Activated naive CD4-positive, alpha-beta T cell treated with Interleukin-2 at 50 U/mL for 16 hours (primary cell): ENCODE data around the gene CHRNA1.

Source experiments
- DNase-seq: peaks from one replicate; pipeline ENCODE4 v3.0.0-alpha.2; 2020

The CHRNA1 gene

DNA sequence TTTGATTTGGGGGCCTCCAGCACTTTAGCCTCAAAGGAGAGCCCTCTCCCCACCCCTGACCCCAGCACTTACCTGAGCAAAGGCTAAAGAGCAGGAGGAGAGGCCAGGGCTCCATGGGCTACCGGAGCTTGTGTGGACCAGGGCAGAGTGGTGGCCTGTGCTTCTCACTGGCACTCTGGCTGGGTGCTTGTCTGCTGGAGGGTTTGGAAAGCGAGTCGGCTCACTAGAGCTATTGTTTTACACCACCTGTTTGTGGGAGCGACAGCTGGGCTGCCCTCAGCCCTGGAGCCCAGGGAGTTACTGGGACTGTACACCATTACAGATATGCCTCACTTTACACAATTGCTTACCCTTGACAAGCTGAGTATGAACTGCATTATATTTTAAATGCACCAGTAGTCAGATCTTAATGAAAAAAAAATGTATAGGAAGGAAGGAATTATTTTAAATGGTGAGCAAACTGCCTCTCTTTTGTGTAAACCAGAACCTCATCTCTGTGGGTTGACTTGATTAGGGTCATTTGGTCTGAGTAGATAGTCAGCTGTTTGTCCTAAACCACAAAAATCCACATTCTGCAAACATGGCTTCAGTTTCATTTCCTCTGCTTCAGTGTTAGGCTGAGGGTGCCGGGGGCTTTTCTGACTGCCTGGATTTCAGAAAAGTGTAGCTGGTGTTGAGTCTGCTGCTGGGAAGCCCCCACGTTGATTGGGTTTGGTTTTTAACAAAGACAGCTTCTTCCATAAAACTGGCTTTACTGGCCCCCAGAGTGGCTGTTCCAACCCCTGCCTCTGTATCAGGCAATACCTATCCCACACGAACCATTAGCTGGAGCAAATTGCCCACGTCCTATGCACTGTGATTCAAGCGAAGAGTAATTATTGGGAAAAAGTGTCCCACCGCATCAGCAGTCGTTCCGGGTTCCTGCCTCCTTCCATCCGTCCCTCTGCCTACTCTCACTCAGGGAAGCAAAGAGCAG, at the start of gene CHRNA1:
Gene CHRNA1 (minus strand): TSS at position 193 of the 976 bp plus-strand sequence. CDS start 78 bp downstream, at position 115.
- DNase-seq, result no peak

DNA sequence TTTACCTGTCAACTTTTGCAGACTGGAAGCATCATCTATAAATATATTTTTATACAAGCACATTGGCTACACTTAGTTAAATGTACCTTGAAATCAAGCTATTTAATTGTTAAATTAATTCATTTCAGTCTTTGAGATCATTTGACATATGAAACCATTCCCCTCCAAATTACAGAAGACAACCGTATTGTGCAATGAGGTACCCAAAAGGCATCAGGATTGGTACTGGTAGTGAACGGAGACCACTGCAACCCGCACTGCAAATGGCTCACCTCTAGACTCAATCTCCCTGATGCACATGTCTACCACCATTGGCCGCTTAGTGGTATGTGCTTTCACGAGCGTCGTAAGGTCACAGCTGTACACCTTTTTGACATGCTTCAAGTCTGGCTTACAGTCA, 47.8 kb upstream of the CHRNA1 start:
- DNase-seq, result no peak

DNA sequence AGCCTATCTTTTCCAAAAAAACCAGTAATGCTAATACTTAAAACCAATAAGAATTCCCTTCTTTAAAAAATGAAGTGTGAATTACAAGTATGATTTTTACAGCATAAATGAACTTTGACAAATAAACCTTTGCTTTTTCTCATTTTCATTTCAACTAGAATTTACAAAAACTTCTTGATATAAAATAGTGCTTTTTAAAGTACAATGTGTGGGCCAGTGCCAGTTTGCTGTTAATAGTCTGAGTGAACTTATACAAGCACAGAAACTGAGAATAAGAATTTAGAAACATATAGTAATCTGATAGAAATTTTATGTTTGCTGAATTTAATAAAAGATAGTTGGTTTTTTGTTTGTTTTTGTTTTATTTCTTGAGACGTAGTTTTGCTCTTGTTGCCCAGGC, 43.7 kb upstream of the CHRNA1 start:
- DNase-seq, result no peak

DNA sequence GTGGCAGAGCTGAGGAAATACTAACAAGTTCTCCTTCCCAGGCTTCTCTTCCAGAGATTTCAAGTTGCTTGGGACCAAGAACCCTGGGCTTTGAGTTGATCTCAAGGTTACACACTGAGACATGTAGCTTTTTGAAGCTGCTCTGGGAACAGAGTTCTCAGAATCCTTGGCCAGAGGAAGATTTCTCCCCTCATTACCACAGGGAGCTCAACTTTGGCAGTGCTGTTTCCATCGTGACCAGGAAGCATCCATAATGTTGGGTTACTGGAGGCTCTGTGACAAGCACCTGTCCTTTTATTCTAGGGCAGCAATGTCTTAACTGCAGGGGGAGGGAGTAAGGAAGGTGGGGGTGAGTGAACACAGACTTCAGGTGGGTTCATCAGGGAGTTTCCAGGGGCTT, 41.5 kb upstream of the CHRNA1 start:
- no peak for DNase-seq

DNA sequence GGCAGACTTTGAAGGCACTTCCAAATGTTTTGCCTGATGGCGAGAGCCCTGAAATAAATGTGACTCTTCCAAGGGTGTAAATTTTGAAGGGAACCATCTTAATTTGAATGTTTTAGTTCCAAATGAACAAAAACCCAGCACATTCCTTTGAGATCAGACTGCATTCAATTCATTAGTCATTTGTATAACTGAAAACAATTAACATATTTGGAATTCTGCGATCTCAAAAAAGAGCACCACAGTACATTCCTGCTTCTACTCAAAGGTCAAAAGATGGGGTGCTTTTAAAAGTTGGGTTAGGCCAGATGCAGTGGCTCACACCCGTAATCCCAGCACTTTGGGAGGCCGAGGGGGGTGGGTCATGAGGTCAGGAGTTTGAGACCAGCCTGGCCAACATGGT, 38.2 kb upstream of the CHRNA1 start:
- no peak for DNase-seq

DNA sequence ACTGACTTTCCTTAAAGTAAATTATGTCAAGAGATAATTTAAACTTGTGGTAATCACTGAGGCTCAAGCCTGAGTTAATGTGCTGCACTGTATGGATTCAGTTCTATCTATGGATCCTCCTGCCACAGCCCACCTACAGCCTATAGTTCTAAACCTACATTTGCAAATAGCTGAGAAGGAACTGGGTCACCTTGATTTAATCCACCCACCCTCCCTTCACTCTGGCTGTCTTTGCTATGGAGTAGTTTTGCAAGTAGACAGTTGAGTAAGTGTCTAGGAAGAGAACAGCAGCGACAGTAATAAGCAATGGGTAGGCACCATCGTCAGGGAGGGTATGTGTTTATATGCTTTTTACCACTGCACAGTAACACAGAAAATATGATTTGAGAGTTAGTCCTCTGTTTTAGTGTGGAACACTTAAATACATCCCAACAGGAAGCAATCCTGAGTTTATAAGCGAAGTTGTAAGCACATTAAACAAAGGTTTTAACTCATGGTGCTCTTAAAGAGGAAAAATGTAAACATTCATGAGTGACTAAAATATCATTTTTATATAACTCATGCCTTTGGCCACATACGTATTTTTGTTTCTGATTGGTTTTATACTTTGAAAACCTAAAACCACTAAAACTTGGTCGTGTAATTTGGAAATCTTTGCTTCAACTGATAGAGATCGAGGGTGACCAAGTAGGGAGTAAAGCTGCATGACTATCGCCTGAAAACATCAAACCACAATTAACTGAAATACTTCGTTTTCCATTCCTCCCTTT, 36.3 kb upstream of the CHRNA1 start:
- DNase-seq, result no peak

DNA sequence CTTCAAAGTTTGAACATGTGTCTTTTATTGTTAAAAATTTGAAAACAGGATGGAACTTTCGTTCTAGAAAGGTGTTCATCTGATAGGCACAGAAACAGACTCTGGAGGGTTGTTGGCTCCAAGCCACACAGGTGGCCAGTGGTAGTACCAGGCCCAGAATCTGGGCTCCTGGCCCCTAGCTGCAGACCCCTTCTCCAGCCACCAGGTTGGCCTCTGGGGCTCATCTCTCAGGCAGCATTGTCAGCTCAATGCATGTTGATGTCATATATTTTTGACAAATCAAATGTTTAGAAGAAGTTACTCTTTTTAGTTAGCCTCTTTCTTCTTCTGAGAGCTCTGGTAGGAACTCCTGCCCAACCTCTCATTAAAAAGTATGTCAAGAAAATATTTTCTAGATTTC, 34.5 kb upstream of the CHRNA1 start:
- DNase-seq, result no peak

DNA sequence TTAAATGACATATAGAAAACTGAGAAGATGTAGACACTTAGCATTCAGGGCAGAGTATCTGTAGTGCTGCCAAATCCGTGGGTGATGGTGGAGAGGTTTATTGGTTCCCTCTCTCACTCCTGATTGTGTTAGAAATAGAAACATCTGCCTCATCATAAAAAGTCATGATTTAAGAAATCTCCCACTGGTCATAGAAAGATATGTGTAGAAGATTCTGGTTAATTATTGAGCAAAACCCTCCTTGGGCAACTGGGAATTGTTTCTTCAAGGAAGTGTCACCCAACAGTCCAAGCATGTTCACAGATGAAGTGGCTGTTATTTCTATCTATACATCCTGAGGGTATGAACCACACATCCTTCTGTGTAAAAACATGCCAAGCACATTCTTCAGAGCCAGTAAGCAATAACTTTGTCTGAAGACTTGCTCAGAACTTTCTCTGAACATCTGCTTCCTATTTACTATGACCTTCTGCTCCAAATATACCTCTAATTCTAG, 33.6 kb upstream of the CHRNA1 start:
- DNase-seq, result no peak

DNA sequence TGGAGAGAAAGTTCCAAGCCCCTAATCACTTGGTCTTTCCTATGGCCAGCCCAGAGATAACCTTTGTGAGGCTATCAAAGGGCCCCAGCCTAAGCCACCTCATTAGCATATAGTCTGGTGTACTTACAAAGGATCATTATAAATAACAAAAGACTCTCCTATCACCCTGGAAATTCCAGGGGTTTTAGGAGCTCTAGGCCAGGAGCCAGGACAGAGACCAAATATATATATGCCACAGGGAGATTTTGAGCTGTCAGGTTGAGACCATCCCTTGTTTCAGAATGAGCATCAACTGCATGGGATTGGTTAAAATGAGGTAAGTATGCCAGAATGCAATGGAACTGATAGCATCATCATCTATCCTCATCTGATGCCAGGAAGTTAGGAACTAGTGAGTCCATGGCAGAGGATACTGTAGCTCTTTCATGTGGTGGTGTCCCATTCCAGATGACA, 32.1 kb upstream of the CHRNA1 start:
- no peak for DNase-seq

DNA sequence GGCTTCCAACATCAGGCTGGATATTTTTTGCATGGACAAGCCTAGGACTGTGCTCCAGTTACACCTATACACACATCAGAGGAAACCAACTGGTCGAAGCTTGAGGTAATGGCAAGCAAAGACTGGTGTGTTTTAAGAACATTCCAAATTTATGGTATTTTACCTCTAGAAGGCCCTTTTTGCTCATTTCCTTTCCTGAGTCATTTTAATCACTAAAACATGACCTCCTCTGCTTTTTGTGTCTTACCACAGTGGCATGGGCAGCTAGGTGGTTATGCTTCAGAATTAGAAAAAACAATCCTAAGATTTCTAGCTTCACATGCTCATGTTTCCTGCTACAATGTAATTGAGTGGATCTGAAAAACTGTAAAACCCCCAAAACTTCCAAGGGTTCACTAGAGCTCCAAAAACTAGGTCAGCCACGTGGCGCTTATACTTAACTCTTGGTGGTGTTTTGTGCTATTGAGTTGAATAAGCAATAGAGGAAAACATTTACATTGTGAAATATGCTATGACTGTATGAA, 30.6 kb upstream of the CHRNA1 start:
- DNase-seq, result no peak

DNA sequence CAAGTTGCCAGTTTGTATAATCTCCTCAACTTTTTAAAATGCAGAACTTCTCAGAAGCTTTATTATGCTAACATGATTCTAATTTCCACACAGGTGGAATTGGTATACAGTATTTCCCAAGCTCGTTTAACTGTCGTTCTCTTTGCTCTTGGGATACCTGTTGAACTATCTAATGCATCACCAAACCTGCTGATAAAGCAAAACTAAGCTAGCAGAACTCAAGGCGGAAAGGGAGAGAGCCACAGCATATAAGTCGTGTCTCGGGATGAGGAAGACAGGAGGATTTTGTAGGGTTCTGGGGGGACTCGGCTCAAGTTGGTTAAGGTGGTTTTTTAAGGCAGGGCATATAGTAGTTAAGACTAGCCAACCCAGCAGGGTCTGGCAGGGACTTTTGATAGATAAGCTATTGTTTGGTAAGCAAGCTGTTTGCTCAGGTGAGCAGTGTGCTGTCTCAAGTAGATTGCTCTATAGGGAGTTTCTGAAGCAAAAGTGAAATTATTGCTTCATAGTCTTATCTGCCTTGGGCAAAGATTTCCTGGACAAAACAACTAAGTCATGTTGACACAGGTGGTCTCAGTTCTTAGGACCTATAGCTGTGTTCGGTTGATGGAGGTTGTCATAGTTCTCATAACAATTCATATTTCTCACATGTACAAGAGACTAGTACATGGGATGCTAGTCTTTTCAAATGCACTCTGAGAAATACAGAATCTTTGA, 28.2 kb upstream of the CHRNA1 start:
- no peak for DNase-seq

DNA sequence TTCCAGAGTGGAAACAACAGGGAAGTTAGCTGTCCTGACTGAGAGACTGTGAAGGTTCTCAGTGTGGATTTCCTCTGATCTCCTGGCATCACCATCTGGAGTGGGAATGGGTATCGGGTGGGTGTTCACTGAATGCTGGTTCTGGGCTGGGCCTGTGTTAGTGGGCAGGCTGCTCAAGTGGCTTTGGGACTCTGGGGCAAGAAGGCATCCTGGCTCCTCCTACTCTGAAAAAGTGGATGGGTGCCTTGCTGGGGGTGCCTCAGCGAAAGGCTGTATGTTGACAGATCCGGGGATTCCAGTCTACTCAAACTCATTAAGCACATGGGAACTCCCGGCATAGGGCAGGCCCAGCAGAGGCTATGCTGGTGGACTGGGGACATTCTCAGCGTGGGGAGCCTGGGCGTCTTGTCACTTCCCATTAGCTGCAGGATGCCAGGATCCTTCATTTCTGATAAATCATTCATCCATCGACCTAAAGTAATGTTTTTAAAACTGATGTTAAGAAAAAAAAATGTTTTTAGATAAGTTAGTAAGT, 27.5 kb upstream of the CHRNA1 start:
- DNase-seq, result no peak

DNA sequence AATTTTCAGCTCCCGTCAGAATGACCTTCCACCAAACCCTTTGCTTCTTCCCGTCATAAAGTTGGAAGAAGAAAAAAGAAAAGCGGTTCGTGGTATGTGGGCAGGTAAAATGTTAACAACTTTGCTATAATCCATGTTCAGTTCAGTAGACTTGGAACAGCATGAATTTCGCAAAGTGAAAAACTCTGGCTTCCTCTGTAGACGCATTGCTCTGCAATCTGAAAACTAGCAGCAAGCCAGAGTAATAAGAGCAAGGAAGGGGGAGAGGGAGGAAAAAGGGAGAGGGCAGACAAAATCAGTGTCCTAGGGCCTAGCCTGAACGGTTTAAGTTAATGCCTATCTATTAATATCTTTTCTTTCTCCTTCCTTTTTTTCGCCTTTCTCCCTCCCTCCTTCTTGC, 26.7 kb upstream of the CHRNA1 start:
- DNase-seq, result no peak

DNA sequence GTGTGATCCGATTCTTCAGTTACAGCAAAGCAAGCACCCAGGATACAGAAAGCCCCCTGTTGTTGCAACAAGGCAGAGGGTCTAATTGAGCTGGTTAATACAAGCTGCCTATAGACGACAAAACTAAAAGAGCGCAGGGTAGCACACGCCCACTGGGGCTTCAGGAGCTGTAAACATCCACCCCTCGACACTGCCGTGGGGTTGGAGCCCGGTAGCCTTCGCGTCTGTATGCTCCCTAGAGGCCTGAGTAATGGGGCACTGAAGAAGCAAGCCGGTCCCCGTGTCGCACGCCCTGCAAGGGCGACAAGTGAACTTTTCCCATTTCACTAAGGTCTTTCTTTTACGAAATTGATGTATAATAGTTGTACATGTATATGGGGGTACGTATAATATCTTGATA, 24.7 kb upstream of the CHRNA1 start:
- no peak for DNase-seq

DNA sequence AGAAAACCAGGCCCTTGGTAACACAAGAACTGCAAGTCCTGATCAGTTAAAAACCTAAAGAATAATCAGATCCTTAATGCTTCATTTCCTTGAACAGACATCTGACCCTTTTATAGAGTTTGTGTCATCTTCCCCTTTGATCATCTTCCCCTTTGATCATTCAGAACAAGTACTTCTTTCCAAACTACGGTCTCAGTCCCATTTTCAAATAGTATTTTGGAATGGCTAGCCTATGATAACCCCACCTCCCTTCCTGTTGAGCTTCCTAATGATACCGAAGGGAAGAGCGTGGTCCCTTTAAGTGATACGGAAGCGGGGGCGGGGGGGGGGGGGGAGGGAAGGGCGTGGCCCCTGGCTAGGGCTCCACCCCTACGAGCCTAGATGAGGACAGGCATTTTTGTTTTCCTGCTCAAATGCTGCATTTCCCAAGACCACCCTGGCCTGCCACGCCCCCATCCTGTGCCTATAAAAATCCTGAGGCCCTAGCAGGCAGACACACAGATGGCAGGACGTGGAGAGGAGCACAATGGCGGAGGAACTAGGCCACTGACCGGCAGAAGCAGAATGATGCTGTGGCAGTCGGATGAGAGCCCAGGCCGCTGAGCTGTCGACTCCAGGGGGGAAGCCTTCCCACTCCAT, 24.1 kb upstream of the CHRNA1 start:
- DNase-seq, result no peak

DNA sequence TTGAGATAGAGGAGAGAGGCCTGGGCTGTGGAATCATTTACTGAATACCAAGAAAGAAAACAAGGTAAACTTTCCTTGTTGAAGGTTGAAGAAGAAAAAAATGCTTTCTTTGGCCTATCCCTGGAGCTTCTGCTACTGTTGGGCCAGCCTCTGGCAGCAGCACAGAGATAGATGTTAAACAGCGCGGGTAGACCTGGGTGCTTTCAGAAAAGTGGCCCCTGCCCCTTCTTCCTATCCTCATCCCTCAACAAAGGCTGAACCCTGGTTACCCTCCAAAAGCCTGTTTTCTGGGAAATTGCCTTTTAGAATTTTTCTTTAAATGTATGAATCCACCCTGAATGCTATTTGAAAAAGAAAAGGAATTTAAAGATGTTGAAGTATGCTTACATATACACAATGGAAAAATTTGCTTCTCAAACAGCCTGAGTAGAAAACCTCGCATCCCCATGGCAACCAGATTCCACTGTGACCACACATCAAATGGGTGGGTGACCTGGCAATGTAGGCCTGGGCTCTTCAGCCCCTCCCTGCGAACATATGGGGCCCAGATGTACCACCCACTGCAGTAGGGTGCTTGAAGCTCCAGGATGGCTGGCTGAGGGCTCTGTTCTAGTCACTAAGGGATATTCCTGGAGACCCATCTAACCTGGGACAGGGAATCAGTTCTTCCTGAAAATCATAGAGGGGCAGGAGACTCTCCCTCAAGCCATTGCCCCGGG, 23.4 kb upstream of the CHRNA1 start:
- DNase-seq, result no peak

DNA sequence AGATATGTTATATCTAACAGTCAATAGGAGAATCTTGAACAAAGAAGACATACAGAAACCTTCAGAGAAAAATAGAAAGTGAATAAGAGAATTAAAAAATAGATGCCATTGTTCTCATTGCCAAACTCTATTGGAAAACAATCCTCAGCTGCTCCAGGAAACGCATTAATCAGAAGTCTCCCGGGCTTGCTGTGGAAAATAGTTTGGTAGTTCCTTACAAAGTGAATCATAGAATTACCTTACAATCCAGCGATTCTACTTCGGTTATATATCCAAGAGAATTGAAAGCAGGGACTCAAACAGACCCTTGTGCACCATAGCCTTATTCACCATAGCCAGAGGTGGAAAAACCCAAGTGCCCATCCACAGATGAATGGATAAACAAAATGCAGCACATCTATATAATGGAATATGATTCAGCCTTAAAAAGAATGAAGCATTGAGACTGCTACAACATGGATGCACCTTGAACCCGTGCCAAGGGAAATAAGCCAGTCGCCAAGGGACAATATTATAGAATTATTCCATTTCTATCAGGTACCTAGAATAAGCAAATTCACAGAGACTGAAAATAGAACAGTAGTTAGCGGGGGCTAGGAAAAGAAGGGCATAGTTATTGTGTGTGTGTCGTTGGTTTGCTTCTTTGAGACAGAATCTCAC, 21.9 kb upstream of the CHRNA1 start:
- no peak for DNase-seq

DNA sequence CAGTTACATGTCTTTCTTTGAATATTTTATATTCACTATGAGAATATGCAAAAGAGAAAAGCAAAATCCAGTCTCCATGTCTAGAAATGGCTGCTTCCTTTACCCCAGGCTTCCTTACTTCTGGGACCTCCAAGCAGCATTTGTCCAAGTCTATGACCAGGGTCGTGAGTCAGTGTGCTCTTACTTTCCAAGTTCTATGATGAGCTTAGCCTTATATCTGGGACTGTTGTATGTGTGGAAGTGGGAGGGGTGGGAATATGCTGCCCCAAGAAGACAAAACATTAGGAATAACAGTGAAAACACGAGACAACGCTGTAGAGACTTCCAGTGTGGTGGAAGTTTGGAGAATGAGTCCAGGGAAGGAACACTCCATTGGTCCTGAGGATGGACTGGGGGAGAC, 21.2 kb upstream of the CHRNA1 start:
- no peak for DNase-seq

DNA sequence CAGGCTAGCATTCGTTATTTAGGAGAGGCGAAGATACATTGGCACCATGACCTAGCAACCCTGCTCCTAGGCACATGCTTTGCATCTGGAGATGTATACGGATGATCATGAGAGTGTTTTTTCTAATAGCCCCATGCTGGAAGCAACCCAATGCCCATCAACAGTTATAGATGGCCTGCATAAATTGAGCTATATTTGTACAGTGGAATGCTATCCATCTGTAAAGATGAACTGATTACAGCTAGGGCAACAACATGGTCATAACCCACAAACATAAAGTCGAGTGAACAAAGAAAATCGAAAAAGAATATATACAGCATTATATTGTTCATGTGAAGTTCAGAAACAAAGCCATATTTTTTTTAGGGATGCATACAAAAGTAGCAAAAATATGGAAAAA, 20.6 kb upstream of the CHRNA1 start:
- no peak for DNase-seq

DNA sequence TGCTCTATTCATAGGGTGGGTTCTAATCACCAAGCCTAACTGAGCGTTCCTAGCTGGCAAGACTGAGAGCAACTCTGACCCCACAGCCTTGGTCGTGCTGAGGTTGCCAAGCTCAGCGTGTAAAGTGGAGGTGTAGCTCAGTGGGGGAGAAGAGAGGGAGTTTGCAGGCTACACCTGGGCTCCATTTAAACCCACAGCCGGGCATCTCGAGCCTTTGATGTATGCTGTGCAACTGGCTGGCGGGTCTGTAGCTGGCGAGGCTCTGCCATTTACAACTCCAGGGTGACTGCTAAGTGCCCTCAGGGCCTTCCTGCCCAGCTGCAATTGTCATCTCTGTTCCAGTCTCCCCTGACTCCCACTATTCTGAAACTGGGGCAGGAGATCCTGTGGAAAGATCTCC, 20.0 kb upstream of the CHRNA1 start:
- DNase-seq, result no peak

DNA sequence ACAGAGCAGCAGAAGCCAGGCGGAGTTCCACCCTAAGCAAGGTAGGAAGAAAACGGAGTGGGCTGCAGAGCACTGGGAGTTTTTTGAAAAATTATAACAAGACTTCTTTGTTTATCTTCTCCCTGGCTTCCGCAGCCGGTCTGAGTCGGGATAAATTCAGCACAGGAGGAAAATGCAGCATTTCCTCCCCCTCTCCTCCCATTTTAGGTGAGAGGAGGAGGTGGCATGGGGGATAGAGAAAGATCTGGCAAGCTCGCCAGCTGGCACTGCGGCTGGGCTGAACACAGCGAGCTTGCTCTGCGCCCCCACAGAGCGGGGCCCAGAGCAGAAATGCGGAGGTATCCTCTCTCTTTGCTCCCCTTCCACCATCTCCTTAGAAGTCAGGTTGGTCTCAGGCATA, 17.7 kb upstream of the CHRNA1 start:
- DNase-seq, result no peak
